Left lobe of liver (tissue), 2 donors: ENCODE data around the gene OR51F1. TPM values are rescaled to one million over a fixed set of nuclear protein-coding genes. Genes with fewer than 3 reads are reported as not detected.
"Not testable (repeated sequence)": the region's sequence is repeated elsewhere in the genome, so short reads cannot be mapped to it uniquely, and the experiment has no call there.

ENCODE experiments used
- ATAC-seq: fragments of 200-7000 bp; cut with Tn5 transposase; one replicate; pipeline ENCODE4 v1.9.1; 2020; ENCODE audit warnings: mild to moderate bottlenecking, moderate library complexity
- DNase-seq: peaks from one replicate; pipeline ENCODE4 v3.0.0-alpha.2; 2020; ENCODE audit warnings: low spot score
- total RNA-seq: library from RNA; stranded (reverse); gene quantifications from one replicate; pipeline ENCODE4 v1.2.1, GENCODE V29; 2021
- donor health status: DM: no; HTN: no; CAD: no; lungs with moderate emphysema.
- donor health status: DM: no; HTN: yes; CAD: no.

The OR51F1 gene
- total RNA-seq, result not detected

- DNase-seq (no peak), ATAC-seq (no peak)
These were observed at the start of gene OR51F1 for GRCh38 chr11:4769838-4770237. Gene OR51F1, minus strand, starts transcription at chr11:4769938. Its CDS starts 0 bp downstream, at chr11:4769938.

GRCh38 chr11:4809246-4809645, 39.5 kb upstream of the OR51F1 start:
- no peak for ATAC-seq
- DNase-seq, result no peak

- ATAC-seq (no peak), DNase-seq (no peak)
These were observed 38.7 kb upstream of the OR51F1 start for GRCh38 chr11:4808476-4808875.

GRCh38 chr11:4804280-4804679, 34.5 kb upstream of the OR51F1 start, which contains the start of gene OR52R1:
Gene OR52R1, minus strand, starts transcription at chr11:4804380. Its CDS starts 0 bp downstream, at chr11:4804380.
- DNase-seq (no peak), ATAC-seq (no peak)

- not testable (repeated sequence) for DNase-seq
These were observed 31.6 kb upstream of the OR51F1 start for GRCh38 chr11:4801316-4801715.

GRCh38 chr11:4798427-4799183, 28.9 kb upstream of the OR51F1 start:
- ATAC-seq, result no peak
- no peak for DNase-seq

More at GRCh38 chr11:4801316-4801715, 31.6 kb upstream of the OR51F1 start:
- not testable (repeated sequence) for ATAC-seq

- no peak for DNase-seq
- ATAC-seq, result no peak
These were observed 27.5 kb upstream of the OR51F1 start for GRCh38 chr11:4797206-4797605.

- ATAC-seq, result no peak
- no peak for DNase-seq
These were observed 12.7 kb upstream of the OR51F1 start for GRCh38 chr11:4782454-4782853.

- no peak for ATAC-seq
- DNase-seq, result no peak
These were observed 1.6 kb downstream of the OR51F1 start for GRCh38 chr11:4768094-4768493.

- no peak for DNase-seq
- no peak for ATAC-seq
These were observed 3.2 kb downstream of the OR51F1 start for GRCh38 chr11:4766420-4767043.

GRCh38 chr11:4763096-4763495, 6.6 kb downstream of the OR51F1 start:
- no peak for ATAC-seq
- no peak for DNase-seq

GRCh38 chr11:4751201-4751600, 18.5 kb downstream of the OR51F1 start:
- ATAC-seq (no peak), DNase-seq (no peak)

GRCh38 chr11:4748438-4748837, 21.3 kb downstream of the OR51F1 start:
- no peak for DNase-seq
- no peak for ATAC-seq

GRCh38 chr11:4740735-4741134, 29.0 kb downstream of the OR51F1 start:
- ATAC-seq, result no peak

GRCh38 chr11:4727171-4727570, 42.6 kb downstream of the OR51F1 start:
- ATAC-seq (no peak), DNase-seq (no peak)

More at GRCh38 chr11:4740735-4741134, 29.0 kb downstream of the OR51F1 start:
- DNase-seq, result no peak

- not testable (repeated sequence) for DNase-seq, ATAC-seq
These were observed 46.9 kb downstream of the OR51F1 start for GRCh38 chr11:4722616-4723534.

Other genes with a start within 250 kb of the OR51F1 start
- not detected for gene OR52M1, start 224.7 kb downstream of the OR51F1 start, total RNA-seq
- not detected for gene OR52I2, start 188.2 kb downstream of the OR51F1 start, total RNA-seq
- gene OR52I1, start 175.9 kb downstream of the OR51F1 start, total RNA-seq, result not detected
- gene TRIM68, start 161.7 kb downstream of the OR51F1 start, total RNA-seq, result 4.5 TPM
- gene OR51D1, start 132.5 kb downstream of the OR51F1 start, total RNA-seq, result not detected
- gene OR51E1, start 126.0 kb downstream of the OR51F1 start, total RNA-seq, result not detected
- not detected for gene OR51E2, start 72.1 kb downstream of the OR51F1 start, total RNA-seq
- gene MMP26, start 65.2 kb downstream of the OR51F1 start, total RNA-seq, result not detected
- not detected for gene OR52R1, start 34.4 kb upstream of the OR51F1 start, total RNA-seq
- not detected for gene OR51F2, start 51.4 kb upstream of the OR51F1 start, total RNA-seq
- gene OR51S1, start 79.3 kb upstream of the OR51F1 start, total RNA-seq, result not detected
- not detected for gene OR51T1, start 112.0 kb upstream of the OR51F1 start, total RNA-seq
- gene OR51A7, start 133.8 kb upstream of the OR51F1 start, total RNA-seq, result not detected
- gene OR51G2, start 149.4 kb upstream of the OR51F1 start, total RNA-seq, result not detected
- gene OR51G1, start 154.4 kb upstream of the OR51F1 start, total RNA-seq, result not detected
- gene OR51A4, start 177.7 kb upstream of the OR51F1 start, total RNA-seq, result not detected
- gene OR51A2, start 185.8 kb upstream of the OR51F1 start, total RNA-seq, result not detected
- gene OR51L1, start 224.9 kb upstream of the OR51F1 start, total RNA-seq, result not detected